ENCODE data around the gene EID2B.

Gene EID2B, protein sequence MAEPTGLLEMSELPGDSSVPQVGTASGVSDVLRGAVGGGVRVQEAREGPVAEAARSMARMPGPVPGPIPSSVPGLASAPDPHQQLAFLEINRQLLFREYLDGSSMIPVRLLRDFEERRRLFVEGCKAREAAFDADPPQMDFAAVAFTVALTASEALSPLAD

DNA sequence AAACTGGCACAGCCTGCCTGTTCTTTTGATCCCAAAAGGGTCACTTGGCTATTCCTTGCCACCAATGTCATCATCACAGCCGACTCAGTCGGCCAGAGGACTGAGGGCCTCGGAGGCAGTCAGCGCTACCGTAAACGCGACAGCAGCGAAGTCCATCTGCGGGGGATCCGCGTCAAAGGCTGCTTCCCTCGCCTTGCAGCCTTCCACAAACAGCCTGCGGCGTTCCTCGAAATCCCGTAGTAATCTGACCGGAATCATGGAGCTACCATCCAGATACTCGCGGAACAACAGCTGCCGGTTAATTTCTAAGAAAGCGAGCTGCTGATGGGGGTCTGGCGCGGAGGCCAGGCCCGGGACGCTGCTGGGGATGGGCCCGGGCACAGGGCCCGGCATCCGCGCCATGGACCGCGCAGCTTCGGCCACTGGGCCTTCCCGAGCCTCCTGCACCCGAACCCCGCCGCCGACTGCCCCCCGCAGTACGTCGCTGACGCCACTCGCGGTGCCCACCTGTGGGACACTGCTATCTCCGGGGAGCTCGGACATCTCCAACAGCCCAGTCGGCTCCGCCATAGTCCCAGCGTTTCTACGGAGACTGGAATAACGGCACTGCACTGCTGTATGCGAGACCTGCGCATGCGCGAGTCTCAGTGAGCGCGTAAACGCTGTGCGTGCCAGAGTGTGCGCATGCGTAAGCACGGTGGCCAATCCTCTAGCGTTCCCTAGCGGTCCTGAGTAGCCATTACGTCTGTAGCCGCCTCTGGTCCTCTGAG is at the start of gene EID2B:
Gene EID2B, minus strand, starts transcription at position 620 of the 770 bp plus-strand sequence. Its CDS starts 50 bp downstream, at position 570.
- Histone ChIP-seq H3K4me1 (ENCODE audit: control insufficient read depth, insufficient read depth, low read length) (no peaks in the 10 kb centered on the region), H3K9me3 (ENCODE audit: control insufficient read depth, insufficient read depth, low read length) (no peaks in the 10 kb centered on the region), H3K36me3 (ENCODE audit: control insufficient read depth, insufficient read depth, low read length) (no peaks in the 10 kb centered on the region), H3K4me3 (ENCODE audit: low read length) (peak within 1 kb of the TSS; percentile 82), H3K27me3 (ENCODE audit: control insufficient read depth, insufficient read depth, low read length) (no peaks in the 10 kb centered on the region), H3K27ac (ENCODE audit: low read length) (no peak within 1 kb of the TSS)
- no CpG with 5 or more reads among the region's 65 CpGs for WGBS (ENCODE audit: insufficient coverage, insufficient read length)
- DNase-seq (ENCODE audit: low read depth, low spot score): peak; percentile 100

DNA sequence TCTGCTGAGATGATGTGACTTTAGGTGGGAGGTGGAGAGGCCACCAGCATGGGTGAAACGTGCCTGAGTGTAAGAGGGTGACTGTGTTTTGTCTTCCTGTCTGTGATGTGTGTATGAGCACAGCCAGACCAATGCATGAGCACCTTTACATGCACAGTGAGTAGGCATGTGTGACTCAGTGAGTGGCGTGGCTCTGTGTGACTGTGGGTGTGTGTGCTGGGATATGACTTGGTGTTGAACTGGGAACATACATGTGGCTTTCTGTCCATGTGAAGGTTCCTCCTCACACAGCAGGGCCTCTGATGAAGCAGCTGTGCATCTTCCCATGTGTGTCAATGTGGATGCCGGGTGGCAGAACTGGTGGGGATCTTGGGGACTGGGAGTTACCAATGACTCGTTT is 49.8 kb upstream of the EID2B start:
- Histone ChIP-seq H3K36me3 (ENCODE audit: control insufficient read depth, insufficient read depth, low read length) (no peaks in the 10 kb centered on the region), H3K27me3 (ENCODE audit: control insufficient read depth, insufficient read depth, low read length) (no peaks in the 10 kb centered on the region), H3K9me3 (ENCODE audit: control insufficient read depth, insufficient read depth, low read length) (no peaks in the 10 kb centered on the region), H3K4me1 (ENCODE audit: control insufficient read depth, insufficient read depth, low read length) (no peaks in the 10 kb centered on the region), H3K4me3 (ENCODE audit: low read length) (no peak overlapping the region), H3K27ac (ENCODE audit: low read length) (no peak overlapping the region)
- no peak for DNase-seq (ENCODE audit: low read depth, low spot score)
- WGBS (ENCODE audit: insufficient coverage, insufficient read length): no CpG with 5 or more reads among the region's 4 CpGs

DNA sequence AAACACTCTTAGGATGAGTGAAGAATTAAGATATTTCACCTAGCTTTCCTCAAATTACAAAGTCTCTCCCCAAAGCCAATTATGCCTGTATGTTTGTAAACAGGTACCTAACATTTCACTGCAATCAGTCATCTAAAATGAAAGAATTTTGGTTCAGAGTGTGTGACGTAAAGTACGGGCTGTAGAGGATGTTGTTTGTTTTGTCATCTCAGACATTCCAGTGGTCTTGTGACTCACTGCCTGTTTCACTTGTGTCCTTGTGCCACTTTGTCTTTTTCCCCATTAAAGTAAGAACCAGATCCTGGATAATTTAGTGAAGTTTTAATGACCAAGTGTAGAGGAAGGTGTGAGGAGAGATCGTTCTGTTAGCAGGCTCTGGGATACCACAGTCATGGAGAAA is 36.0 kb upstream of the EID2B start:
- H3K4me3 ChIP-seq (ENCODE audit: low read length): no peak overlapping the region
- DNase-seq (ENCODE audit: low read depth, low spot score): no peak
- no peak overlapping the region for H3K27ac ChIP-seq (ENCODE audit: low read length)
- no peaks in the 10 kb centered on the region for H3K36me3 ChIP-seq (ENCODE audit: control insufficient read depth, insufficient read depth, low read length)
- WGBS (ENCODE audit: insufficient coverage, insufficient read length): no CpG with 5 or more reads among the region's 3 CpGs
- no peaks in the 10 kb centered on the region for H3K4me1 ChIP-seq (ENCODE audit: control insufficient read depth, insufficient read depth, low read length)
- H3K27me3 ChIP-seq (ENCODE audit: control insufficient read depth, insufficient read depth, low read length): no peaks in the 10 kb centered on the region
- no peaks in the 10 kb centered on the region; the same call in 1 of the 2 replicates for H3K9me3 ChIP-seq (ENCODE audit: control insufficient read depth, insufficient read depth, low read length)

DNA sequence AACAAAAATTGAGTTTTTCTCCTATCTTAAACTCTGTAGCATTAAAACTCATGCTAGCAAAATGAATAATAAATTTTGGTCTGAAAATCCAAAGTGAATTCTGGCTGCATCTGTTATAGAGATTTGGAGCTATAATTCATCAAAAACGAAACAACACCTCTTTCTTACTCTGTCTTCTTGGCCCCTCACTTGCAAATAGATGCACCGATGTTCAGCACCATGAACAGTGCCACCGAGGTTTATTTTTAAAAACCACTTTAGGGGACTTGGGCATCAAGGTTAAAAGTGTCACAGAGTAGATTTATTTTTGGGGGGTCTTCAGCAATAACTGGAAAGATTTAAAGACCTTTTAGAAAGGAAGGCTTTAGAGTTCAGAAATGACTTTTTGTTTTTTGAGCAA is 33.4 kb upstream of the EID2B start:
- Histone ChIP-seq H3K4me3 (ENCODE audit: low read length) (no peak overlapping the region), H3K27me3 (ENCODE audit: control insufficient read depth, insufficient read depth, low read length) (no peaks in the 10 kb centered on the region), H3K9me3 (ENCODE audit: control insufficient read depth, insufficient read depth, low read length) (no peaks in the 10 kb centered on the region), H3K4me1 (ENCODE audit: control insufficient read depth, insufficient read depth, low read length) (no peaks in the 10 kb centered on the region), H3K27ac (ENCODE audit: low read length) (no peak overlapping the region), H3K36me3 (ENCODE audit: control insufficient read depth, insufficient read depth, low read length) (no peaks in the 10 kb centered on the region)
- WGBS (ENCODE audit: insufficient coverage, insufficient read length): no CpG with 5 or more reads among the region's 3 CpGs
- DNase-seq (ENCODE audit: low read depth, low spot score): no peak

DNA sequence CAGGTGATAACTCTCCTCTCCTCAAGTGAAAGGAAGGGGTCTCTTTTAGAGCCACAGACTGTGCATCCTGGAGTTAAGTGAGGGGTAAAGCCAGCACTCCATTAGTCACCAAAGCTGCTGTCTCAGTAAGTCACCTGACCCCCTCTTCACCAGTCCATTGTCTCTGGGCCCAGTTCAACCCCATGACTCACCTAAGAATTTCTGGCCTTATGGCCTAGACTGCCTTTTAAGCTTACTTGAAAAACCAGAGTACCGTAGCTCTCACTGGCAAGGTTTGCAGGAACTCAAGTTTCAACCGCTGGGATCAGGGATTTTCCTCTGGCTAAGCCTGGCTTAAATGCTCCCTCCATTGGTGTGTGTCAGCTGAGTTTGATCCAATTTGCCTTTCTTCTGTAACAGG is 30.8 kb upstream of the EID2B start:
- no CpG with 5 or more reads among the region's 2 CpGs for WGBS (ENCODE audit: insufficient coverage, insufficient read length)
- Histone ChIP-seq H3K4me3 (ENCODE audit: low read length) (no peak overlapping the region), H3K4me1 (ENCODE audit: control insufficient read depth, insufficient read depth, low read length) (no peaks in the 10 kb centered on the region), H3K9me3 (ENCODE audit: control insufficient read depth, insufficient read depth, low read length) (no peaks in the 10 kb centered on the region), H3K27me3 (ENCODE audit: control insufficient read depth, insufficient read depth, low read length) (no peaks in the 10 kb centered on the region), H3K36me3 (ENCODE audit: control insufficient read depth, insufficient read depth, low read length) (no peaks in the 10 kb centered on the region), H3K27ac (ENCODE audit: low read length) (no peak overlapping the region)
- DNase-seq (ENCODE audit: low read depth, low spot score): no peak

DNA sequence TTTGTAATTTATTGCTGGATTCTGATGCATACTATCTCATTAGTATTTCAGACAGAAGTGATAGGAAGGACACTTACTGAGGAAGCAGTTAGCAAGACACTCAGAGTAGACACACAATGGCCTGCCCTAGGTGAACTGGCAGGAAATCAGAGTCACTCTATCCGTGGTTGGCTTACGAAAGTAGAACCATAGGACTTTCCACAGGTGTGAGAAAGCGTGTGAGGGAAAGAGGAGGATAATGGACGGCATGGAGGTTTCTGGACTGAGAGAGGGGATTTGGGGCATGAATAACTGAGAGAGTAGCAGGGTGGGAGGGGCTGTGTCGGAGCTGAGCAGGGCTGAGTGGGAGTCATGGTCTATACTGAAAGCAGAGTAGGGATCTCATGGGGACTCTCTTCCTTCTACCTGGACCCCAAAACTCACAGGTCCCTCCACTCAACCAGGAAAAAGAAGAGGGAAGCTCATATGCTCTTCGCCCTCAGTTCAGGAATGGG is 26.0 kb upstream of the EID2B start:
- Histone ChIP-seq H3K9me3 (ENCODE audit: control insufficient read depth, insufficient read depth, low read length) (no peaks in the 10 kb centered on the region), H3K27ac (ENCODE audit: low read length) (no peak overlapping the region), H3K27me3 (ENCODE audit: control insufficient read depth, insufficient read depth, low read length) (no peaks in the 10 kb centered on the region), H3K4me1 (ENCODE audit: control insufficient read depth, insufficient read depth, low read length) (no peaks in the 10 kb centered on the region), H3K4me3 (ENCODE audit: low read length) (no peak overlapping the region), H3K36me3 (ENCODE audit: control insufficient read depth, insufficient read depth, low read length) (no peaks in the 10 kb centered on the region)
- DNase-seq (ENCODE audit: low read depth, low spot score): no peak
- WGBS (ENCODE audit: insufficient coverage, insufficient read length): no CpG with 5 or more reads among the region's 6 CpGs

DNA sequence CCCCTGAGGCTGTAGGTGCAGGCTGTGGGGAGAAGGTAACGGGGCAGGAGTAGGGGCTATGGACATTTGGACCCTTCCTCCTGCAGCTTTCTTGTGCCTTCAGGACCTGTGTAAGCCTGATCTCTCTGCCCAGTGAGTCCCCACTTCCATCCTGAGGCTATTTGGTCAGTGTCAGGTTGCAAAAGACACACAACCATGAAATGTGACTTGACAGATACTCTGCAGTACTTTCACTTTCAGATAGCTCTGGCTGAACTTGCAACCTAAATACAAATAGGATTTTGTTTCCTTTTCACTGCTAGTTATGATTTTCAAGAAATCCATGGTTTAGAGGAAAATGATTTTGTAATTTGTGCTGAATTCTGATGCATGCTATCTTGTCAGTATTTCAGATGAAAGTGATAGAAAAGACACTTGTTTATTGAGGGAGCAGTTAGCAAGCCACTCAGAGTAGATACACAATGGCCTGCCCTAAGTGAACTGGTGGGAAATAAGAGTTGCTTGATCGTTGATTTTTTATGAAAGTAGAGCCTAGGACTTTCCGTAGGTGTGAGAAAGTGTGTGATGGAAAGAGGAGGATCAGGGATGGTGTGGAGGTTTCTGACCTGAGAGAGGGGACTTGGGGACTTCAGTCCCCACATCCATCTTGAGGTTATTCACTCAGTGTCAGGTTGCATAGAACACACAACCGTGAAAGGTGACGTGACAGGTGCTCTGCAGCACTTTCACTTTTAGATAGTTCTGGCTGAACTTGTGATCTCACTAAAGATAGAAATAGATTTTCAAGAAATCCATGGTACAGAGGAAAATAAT is 25.4 kb upstream of the EID2B start:
- no peaks in the 10 kb centered on the region for H3K27me3 ChIP-seq (ENCODE audit: control insufficient read depth, insufficient read depth, low read length)
- 100% methylated on average over 2 of the region's 5 CpGs for WGBS (ENCODE audit: insufficient coverage, insufficient read length)
- no peak overlapping the region for H3K27ac ChIP-seq (ENCODE audit: low read length)
- H3K4me3 ChIP-seq (ENCODE audit: low read length): no peak overlapping the region
- no peak for DNase-seq (ENCODE audit: low read depth, low spot score)
- H3K36me3 ChIP-seq (ENCODE audit: control insufficient read depth, insufficient read depth, low read length): no peaks in the 10 kb centered on the region
- H3K9me3 ChIP-seq (ENCODE audit: control insufficient read depth, insufficient read depth, low read length): no peaks in the 10 kb centered on the region
- no peaks in the 10 kb centered on the region for H3K4me1 ChIP-seq (ENCODE audit: control insufficient read depth, insufficient read depth, low read length)

DNA sequence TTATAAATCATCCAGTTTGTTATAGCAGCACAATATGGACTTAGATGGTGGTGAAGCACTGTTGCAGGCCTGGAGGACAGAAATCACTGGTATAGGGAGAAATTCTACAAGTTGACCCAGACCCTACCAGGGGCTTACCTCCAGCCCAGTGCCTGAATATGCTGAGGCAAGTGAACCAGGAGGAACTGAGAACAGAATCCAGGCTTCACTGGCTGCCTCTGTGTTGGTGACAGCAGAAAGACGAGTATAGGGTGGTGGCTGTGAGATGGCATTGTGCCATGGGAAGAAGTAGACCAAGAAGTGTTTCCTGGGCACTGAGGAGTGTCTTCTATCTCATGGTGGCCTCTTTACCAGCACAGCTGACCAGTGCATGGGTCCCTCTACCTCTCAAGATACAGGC is 23.2 kb upstream of the EID2B start:
- no peak overlapping the region for H3K27ac ChIP-seq (ENCODE audit: low read length)
- H3K27me3 ChIP-seq (ENCODE audit: control insufficient read depth, insufficient read depth, low read length): no peaks in the 10 kb centered on the region
- WGBS (ENCODE audit: insufficient coverage, insufficient read length): no CpG with 5 or more reads among the region's 1 CpG
- H3K36me3 ChIP-seq (ENCODE audit: control insufficient read depth, insufficient read depth, low read length): no peaks in the 10 kb centered on the region
- no peaks in the 10 kb centered on the region for H3K9me3 ChIP-seq (ENCODE audit: control insufficient read depth, insufficient read depth, low read length)
- H3K4me1 ChIP-seq (ENCODE audit: control insufficient read depth, insufficient read depth, low read length): no peaks in the 10 kb centered on the region
- DNase-seq (ENCODE audit: low read depth, low spot score): no peak
- H3K4me3 ChIP-seq (ENCODE audit: low read length): no peak overlapping the region

DNA sequence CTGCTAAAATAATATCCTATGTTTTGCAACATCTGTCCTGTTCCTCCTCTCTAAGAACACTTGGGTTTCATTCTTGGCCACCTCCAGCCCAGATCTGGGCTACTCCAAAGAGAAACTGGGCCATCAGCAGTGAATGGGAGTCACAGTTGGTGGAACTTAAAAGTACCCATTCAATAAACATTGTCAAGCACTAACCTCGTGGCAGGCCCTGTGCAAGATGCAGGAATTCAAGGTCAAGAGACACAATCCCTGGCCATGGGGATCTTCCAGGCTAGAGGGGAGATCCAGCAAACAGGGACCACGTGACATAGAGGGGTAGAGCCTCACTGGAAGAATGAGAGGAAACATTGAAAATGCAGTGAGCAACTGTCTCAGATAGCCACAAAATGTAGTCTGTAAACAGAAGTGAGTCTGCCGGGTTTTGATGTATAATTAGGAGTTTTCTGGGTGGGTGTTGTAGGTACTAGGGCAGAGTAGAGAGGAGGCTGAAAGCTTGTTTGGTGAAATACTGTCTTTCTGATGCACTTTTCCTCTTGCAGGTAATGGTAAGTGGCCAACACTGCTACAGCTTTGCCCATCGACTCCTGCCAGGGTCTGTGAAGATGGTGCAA is 22.2 kb upstream of the EID2B start:
- WGBS (ENCODE audit: insufficient coverage, insufficient read length): no CpG with 5 or more reads among the region's 4 CpGs
- no peaks in the 10 kb centered on the region for H3K36me3 ChIP-seq (ENCODE audit: control insufficient read depth, insufficient read depth, low read length)
- H3K9me3 ChIP-seq (ENCODE audit: control insufficient read depth, insufficient read depth, low read length): no peaks in the 10 kb centered on the region
- H3K4me1 ChIP-seq (ENCODE audit: control insufficient read depth, insufficient read depth, low read length): no peaks in the 10 kb centered on the region
- H3K27ac ChIP-seq (ENCODE audit: low read length): no peak overlapping the region
- H3K4me3 ChIP-seq (ENCODE audit: low read length): no peak overlapping the region
- no peak for DNase-seq (ENCODE audit: low read depth, low spot score)
- H3K27me3 ChIP-seq (ENCODE audit: control insufficient read depth, insufficient read depth, low read length): no peaks in the 10 kb centered on the region

DNA sequence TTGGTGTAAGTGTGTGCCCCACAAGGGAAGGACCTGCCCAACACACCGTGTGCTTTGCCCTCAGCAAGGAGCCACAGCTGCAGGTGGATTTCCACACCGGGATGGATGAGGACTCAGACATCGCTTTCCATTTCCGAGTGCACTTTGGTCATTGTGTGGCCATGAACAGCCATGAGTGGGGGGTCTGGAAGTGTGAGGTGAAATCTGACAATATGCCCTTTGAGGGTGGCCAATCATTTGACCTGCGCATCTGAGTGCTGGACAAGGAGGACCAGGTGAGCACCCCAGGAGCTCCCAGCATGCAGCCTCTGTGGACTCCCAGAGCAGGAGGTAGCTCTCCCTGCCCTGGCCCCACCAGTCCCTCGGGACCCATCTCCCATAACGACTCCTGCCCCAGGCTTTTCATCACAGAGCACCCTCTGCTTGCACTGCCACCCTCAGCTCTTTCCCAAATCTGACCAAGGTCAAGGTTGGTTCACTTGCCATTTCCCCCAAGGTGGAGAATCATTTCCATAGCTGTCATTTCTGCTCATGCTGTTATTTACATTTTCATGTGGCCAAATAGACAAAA is 20.5 kb upstream of the EID2B start:
- H3K4me3 ChIP-seq (ENCODE audit: low read length): no peak overlapping the region

More for the DNA sequence above, 20.5 kb upstream of the EID2B start:
- H3K9me3 ChIP-seq (ENCODE audit: control insufficient read depth, insufficient read depth, low read length): no peaks in the 10 kb centered on the region
- no peak overlapping the region for H3K27ac ChIP-seq (ENCODE audit: low read length)
- H3K36me3 ChIP-seq (ENCODE audit: control insufficient read depth, insufficient read depth, low read length): no peaks in the 10 kb centered on the region
- no peaks in the 10 kb centered on the region for H3K4me1 ChIP-seq (ENCODE audit: control insufficient read depth, insufficient read depth, low read length)
- DNase-seq (ENCODE audit: low read depth, low spot score): no peak
- no CpG with 5 or more reads among the region's 7 CpGs for WGBS (ENCODE audit: insufficient coverage, insufficient read length)
- H3K27me3 ChIP-seq (ENCODE audit: control insufficient read depth, insufficient read depth, low read length): no peaks in the 10 kb centered on the region

All from iPS DF 6.9 (cell line).